ENCODE results near the gene FHOD1. TPM values are rescaled to one million over a fixed set of nuclear protein-coding genes. Genes with fewer than 3 reads are reported as not detected.

Gene FHOD1
- total and polyA plus RNA-seq, 12 donors, result 11.6 to 71.1 (median 19.1) TPM

DNA sequence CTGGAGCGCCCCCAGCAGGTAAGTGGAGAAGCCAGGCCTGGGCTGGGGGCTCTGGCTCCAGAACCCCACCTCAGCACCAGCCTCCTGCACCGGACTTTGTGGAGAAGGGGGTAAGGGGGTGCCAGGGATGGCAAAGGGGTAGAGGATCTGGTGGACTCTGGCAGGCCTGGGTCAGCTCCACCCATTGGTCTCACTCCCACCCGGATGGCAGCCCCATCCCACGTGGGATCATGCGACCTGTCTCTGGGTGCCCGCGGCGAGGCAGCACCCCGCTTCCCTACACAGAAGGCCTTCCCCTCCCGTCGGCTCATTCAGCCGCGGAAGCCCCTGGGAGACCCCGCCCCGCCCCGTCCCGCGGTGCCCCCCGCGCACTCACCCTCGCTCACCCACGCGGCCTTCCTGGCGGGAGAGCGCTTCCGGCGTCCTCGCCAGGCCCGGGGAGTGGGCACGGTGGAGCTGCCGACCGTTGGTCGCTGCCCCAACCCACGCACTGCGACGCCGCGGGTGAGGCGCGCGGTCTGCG lies 31.6 kb upstream of the FHOD1 start:
- Histone ChIP-seq H3K4me1 (peaks cover 0 to 29% (median 8%) of the 10 kb centered on the region in 9 donors), H3K4me3 (peak overlapping the region; percentile 28 to 62 (median 54)), H3K27me3 (no peaks in the 10 kb centered on the region), H3K36me3 (peaks cover 0 to 8% (median 0%) of the 10 kb centered on the region in 9 donors), H3K9me3 (no peaks in the 10 kb centered on the region), H3K27ac (peak overlapping the region in 7 of 10 donors; percentile 16 to 72 (median 37))
- 4% methylated on average over 32 to 42 of the region's 42 CpGs for WGBS, 2 donors
- no peak for TF ChIP-seq CTCF (IDR thresholded peaks at IDR 0.05)
- DNase-seq (no peak), ATAC-seq (peak in 7 of 8 donors; percentile 4 to 35 (median 17))
- intact Hi-C loops (cut with DNase I), result loop anchor here in 4 of 10 donors (5.0 to 10.0 kb wide), 5 partner anchors 76 to 136 kb away; partner anchors contain the start of genes TPPP3 (in 2 of the 4) and ZDHHC1 (in 1 of the 4)

DNA sequence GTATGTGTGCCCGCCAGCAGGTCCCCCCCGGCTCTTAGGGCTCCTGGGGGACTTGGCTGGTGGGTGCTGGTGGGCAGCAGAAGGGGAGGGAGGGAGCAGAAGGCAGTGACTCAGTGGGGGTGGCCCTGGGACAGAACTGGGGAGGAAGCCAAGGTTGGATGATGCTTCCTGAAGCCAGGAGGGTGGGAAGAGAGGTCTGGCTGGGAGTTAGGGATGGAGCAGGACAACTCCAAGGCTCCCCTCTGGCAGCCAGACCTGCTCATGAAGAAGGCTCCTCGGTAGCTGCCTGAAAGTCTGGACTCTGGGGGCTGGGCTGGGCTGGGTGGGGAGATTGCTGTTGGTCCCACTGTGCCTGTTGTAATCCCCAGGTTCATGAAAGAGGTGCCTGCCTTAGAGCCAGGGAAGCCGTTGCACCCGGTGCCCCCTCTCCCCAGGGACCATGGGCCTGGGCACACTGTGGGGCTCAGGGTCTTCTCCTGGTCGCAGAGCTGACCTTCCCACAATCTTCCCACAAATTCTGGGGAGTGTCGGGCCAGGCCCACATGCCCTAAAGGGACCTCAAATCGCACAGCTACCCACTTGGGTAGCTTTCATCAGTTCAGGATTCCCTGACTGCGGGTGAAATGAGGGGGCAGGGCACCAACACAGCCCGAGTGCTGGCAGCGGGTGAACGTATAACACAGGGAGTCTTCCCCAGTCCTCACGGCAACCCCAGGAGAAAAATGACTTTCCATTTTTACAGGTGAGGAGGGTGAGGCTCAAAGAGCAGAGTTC lies 30.9 kb upstream of the FHOD1 start:
- Histone ChIP-seq H3K27ac (peak overlapping the region in 7 of 10 donors; percentile 16 to 72 (median 43)), H3K4me3 (peak overlapping the region in 9 of 10 donors; percentile 36 to 62 (median 56)), H3K9me3 (no peaks in the 10 kb centered on the region), H3K4me1 (peaks cover 0 to 29% (median 8%) of the 10 kb centered on the region in 9 donors), H3K36me3 (peaks cover 0 to 8% (median 0%) of the 10 kb centered on the region in 9 donors), H3K27me3 (no peaks in the 10 kb centered on the region)
- DNase-seq (no peak), ATAC-seq (peak in 3 of 8 donors; percentile 27 to 43 (median 37))
- no peak for TF ChIP-seq CTCF (IDR thresholded peaks at IDR 0.05)
- intact Hi-C loops (cut with DNase I), result loop anchor here in 4 of 10 donors (5.0 to 10.0 kb wide), 5 partner anchors 77 to 137 kb away; partner anchors contain the start of genes TPPP3 (in 2 of the 4) and ZDHHC1 (in 1 of the 4)
- 79 to 83% methylated on average over 13 of the region's 13 CpGs for WGBS, 2 donors

DNA sequence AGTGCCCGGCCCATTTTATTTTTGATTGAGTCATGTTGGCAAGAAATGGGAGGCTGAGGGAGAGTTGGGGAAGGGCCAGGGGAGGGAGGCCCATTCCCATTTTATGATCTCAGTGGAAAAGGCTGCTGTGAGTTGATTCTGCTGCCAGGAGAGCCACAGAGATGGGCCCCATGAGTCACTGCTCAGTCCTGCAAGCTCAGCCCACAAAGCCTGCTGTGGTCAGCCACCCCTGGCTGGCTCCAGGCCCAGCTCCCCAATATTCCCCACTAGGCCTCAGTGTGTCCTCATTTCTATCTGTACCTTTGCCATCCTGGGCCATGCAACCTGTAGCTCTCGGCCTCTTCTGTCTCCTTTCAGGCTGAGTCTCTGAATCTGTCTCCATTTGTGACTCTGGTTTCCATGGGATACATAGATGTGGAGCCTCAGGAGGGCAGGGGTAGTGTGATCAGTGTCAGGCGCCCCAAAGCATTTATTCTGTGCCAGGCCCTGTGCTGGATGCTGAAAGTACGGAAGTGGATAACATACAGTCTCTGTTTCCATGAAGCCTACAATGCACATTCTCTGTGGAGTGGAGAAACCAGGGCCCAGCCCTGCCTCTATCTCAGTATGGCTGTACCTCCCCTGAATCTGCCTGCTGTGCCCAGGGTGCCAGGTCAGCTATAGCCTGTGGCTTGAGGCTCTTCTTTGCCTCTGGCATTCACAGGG lies 30.2 kb upstream of the FHOD1 start:
- DNase-seq (no peak), ATAC-seq (peak in 3 of 8 donors; percentile 42 to 69 (median 55))
- no peaks in the 10 kb centered on the region for H3K9me3 ChIP-seq
- peak overlapping the region in 5 of 10 donors; percentile 14 to 51 (median 39) for H3K27ac ChIP-seq
- intact Hi-C loops (cut with DNase I), result loop anchor here in 4 of 10 donors (5.0 to 10.0 kb wide), 5 partner anchors 77 to 137 kb away; partner anchors contain the start of genes TPPP3 (in 2 of the 4) and ZDHHC1 (in 1 of the 4)
- no peaks in the 10 kb centered on the region for H3K27me3 ChIP-seq
- peaks cover 0 to 29% (median 8%) of the 10 kb centered on the region in 9 donors for H3K4me1 ChIP-seq
- no peak overlapping the region for H3K4me3 ChIP-seq
- no peak for TF ChIP-seq CTCF (IDR thresholded peaks at IDR 0.05)
- WGBS, 2 donors, result 87 to 96% methylated on average over 4 of the region's 4 CpGs
- H3K36me3 ChIP-seq, result peaks cover 0 to 8% (median 0%) of the 10 kb centered on the region in 9 donors

GRCh38 chr16:67275321-67275720 lies 28.0 kb upstream of the FHOD1 start:
- intact Hi-C loops (cut with DNase I), result loop anchor here in 4 of 10 donors (5.0 to 10.0 kb wide), 5 partner anchors 79 to 139 kb away; partner anchors contain the start of genes TPPP3 (in 2 of the 4) and ZDHHC1 (in 1 of the 4)
- 88 to 94% methylated on average over 2 of the region's 2 CpGs for WGBS, 2 donors
- DNase-seq (no peak), ATAC-seq (no peak)
- Histone ChIP-seq H3K4me3 (no peak overlapping the region), H3K27me3 (no peaks in the 10 kb centered on the region), H3K9me3 (no peaks in the 10 kb centered on the region), H3K27ac (no peak overlapping the region), H3K4me1 (peaks cover 0 to 29% (median 8%) of the 10 kb centered on the region in 9 donors), H3K36me3 (peaks cover 0 to 8% (median 0%) of the 10 kb centered on the region in 9 donors)
- no peak for TF ChIP-seq CTCF (IDR thresholded peaks at IDR 0.05)
